HG02840 (cell line): ENCODE results near the gene CACNG5.

ENCODE experiments used
- ATAC-seq: cut with Tn5 transposase; IDR thresholded peaks from one replicate; pipeline ENCODE4 v1.9.1; 2021; ENCODE audit warnings: mild to moderate bottlenecking, moderate library complexity, moderate number of reproducible peaks; ENCODE audit not compliant: unreplicated experiment, low FRiP score

CACNG5 gene

DNA sequence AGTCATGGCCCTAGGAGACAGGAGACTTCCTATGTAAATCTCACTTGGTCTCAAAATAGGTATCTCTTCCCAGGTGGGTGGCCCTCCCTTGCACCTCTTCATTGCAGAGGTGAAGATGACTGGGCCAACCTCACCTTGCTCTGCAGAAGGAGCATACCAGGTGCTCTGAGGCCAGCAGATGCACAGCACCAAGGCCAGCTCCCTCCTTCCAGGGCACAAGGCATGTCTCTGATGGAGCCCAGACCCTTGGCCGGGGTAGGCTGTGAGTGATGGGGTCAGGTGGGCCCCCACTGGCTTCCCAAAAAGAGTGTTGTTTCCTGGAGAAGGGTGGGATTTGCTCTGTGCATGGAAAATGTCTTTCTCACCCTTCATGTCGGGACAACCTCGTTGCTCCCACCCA is 12.8 kb downstream of the CACNG5 start:
- no peak for ATAC-seq

DNA sequence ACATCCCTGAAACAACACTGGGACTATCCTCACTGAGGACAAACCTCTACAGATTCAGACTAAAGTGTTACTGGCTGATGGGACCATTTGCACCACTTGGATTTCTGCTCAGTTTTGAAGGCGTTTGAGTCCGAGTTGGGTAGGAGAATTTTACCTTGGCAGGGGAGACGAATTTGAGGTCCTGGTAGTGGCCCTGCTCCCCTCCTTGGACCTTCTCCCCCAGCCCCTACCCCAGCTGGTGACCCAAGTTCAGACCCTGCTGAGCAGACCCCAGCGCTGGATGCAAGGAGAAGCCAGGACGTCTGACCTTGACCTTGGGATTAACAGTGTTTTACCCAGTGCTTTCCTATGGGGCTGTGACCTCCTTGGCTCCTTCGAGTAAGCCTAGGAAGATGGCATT is 13.6 kb downstream of the CACNG5 start:
- ATAC-seq, result no peak

DNA sequence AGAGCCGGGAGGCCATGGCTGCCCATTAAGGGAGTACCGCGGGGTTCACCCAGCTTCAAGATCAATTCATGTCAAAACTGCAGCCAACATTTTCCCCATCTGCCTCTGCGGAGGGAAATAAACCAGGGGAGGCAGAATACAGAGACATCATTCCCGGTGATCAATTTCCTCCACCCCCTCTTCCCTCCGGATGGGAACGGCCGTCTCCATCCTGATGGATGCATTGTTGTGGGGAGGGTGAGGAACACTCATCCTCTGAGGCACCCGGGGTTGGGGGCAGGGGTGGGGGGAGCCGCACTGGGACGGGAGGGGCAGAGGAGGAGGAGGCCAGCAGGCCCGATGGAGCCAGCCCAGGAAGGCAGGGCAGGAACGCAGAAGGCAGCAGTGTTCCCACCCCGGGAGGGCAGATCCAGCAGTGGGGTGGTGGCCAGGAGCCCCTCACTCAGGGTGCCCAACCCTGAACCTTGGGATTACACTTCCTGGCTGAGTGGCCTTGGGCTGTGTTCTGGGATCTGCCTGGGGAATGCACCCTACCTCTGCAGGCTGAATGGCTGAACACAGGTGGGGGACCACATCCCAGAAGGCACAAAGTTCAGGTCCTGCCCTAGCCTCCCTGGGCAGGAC is 14.2 kb downstream of the CACNG5 start:
- ATAC-seq, result no peak

DNA sequence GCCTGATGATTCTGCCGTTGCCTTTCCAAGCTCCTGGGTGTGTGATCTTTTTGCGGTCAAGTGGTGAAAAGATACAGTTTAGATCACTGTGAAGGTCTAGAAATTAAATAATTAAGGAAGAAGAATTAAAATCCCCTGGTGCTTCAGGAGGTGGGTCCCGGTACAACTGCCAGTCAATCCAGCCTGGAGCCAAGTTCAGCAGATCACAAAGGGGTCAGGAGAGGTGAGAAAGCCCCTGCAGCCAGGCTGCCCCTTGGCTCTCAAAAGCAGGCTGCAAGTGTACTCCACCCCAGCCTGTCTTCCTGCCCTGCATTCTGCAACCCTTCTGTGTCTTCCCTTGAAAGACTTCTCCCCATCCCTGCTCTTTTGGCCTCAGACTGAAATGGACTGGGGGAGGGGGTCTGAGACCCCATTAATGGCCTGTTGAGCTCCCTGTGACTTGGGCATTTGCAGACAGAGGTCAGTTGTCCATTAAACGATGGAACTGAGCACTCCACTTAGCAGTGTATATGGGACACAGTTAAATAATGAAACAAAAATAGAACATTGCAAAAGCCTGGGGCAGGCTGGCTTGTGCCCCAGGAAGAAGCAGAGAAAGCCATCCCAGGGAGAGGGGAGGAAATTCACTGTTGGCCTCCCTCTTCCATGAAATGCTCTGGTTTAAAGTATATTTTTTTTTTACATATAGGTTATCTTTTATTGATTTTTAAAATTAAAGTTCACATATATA is 15.1 kb downstream of the CACNG5 start:
- ATAC-seq, result no peak

DNA sequence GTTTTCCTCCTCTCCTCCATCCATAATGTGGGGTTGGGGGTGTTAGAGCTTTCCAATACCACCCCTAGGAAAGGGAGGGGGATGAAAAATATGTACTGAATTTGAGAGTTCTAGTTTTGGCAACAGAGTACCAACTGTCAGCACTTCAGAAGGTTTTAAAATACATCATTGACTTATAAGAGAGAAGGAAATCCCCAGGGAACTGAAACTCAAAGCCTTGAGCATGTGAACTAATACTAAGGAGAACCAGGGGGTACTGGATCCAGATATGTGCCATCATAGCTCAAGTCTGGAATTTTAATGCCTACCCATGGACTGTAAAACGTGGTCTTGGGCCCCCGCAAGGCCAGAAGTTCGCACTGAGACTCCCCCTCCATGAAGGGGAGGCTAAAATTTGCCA is 15.8 kb downstream of the CACNG5 start:
- no peak for ATAC-seq

DNA sequence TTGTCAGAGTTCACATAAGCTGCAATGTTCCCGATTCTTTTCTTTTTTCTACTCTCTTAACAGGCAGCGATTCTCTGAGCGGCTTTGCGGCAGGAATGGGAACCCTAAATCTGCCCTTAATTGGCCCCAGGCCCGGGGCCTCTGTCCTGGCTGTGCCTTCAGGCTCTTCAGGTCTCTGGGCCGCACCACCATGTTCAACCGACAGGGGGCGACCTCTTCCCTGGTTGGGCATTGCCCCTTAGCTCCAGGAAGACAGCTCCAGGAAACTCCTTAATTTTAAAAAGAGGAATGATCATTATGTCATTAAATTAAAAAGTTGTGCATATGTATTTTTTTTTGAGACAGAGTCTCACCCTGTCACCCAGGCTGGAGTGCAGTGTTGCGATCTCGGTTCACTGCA is 20.3 kb downstream of the CACNG5 start:
- ATAC-seq, result no peak

DNA sequence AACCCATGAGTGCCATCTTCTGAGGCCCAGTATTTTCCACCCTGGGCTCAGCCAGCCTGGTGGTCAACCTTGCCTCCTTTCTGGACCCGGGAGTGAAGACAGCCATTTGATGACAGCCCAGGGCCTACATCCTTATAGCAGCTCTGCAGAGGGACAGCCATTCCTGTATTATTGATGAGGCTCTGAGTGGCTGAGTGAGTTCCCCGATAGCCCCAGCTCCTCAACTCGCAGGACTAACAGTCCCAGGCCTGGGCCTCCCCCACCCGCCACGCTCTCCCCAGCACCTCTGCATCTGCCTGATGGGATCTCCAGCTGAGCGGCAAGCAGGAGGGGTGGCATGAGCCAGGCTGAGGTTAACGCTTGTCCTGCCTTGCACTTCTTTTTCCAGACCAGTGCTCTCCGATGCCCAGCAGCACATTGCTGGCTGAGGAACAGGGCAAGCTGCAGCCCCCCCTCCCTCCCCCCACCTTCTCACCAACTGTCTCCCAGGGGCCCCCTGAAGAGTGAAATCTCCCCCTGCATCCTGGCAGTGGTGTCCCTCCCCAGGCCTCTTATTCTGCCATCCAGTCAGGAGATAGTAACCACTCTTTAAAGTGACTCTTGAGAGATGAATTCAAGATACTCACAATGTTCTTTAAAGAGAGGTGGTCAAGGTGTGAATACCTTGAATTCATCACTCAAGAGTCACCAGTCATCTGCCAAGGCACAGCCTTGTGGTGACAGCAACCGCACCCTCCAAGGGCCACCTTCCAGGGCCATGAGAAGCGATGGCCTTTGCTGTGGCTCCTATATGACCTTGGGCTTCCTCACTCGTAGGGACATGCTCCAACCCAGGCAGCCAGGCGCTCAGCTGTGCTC is 23.5 kb downstream of the CACNG5 start:
- ATAC-seq, result no peak

DNA sequence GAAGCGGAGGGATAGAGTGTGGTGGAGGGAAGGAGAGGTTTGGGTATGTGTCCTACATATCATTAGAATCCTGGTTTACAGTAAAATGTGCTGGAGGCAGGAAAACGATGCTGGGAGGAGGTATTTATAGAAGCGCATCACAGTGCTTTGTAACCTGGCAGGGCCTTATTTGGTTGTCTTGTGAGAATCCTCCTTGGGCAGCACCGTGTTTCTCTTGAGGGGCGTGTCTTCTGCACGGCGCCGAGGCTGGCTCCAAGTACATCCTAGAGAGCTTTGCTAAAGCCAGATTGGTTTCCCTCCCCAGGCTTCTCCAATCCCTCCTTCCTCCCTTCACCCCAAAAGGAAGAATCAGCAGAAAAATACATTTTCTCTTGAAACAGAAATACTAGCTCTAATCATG is 24.4 kb downstream of the CACNG5 start:
- ATAC-seq, result no peak

DNA sequence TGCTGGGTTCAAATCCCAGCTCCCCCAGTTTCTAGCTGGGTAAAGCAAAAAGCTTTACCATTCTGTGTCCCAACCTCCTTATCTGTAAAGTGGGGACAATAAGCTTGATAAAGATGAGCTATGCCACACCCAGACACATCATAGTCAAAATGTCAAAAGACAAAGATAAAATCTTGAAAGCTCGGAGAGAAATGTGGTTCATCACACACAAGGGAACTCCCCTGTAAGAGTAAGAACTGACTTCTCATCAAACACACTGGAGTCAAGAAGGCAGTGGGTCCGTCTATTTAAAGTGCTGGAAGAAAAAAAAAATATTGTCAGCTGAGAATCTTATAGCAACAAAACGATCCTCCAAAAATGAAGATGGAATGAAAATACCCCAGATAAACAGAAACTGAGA is 25.3 kb downstream of the CACNG5 start:
- ATAC-seq, result no peak

DNA sequence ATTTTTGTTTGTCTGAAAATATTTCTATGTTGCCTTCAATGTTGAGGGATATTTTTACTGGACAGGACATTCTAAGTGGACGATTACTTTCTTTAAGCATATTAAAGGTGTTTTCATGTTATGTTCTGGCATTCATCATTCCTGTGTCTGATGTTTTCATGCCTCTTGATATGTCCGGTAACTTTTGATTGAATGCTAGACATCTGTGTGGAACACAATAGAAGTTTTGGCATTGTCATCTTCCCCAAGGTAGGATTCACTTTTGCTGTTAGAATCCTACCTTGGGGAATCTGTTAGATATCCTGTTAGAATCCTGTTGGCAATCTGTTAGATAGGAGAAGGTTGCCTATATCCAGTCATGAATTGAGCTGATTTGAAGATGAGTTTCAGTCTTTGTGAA is 28.9 kb downstream of the CACNG5 start:
- no peak for ATAC-seq

DNA sequence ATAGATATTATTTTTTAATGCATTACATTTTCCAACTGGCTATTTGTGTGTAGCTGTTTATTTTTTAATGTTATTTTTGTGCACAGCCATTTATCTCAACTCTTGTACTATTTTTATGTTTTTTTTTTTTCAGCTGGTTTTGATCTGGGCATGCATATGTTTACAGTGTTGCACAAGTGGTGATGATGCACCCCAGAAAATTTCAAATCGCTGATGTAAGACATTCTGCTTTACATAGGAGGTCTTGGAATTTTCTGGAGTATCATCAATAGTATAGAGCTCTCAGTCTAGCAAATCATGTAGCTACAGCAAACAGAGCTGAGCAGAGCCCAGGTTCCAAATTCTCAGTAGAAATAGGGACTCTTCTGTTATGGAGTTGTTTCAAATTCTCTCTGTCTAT is 30.2 kb downstream of the CACNG5 start:
- ATAC-seq, result no peak

DNA sequence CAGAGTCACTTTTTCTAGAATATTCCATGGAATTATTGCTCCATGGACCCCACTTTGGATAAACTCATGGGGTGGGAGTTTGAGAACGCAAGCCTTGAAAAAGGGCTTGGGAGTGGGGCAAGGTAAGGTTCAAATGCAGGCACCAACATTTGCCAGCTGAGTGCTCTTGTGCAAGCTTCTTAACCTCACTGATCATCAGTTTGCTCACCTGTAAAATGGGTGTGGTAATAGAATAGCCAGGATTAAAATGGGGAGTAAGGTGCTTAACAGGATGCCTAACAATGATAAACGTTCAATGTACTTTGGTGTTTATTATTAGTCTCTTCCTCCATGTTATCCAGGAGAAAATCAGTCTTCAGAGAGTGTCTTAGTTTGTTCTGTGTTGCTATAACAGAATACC is 39.0 kb downstream of the CACNG5 start:
- no peak for ATAC-seq

DNA sequence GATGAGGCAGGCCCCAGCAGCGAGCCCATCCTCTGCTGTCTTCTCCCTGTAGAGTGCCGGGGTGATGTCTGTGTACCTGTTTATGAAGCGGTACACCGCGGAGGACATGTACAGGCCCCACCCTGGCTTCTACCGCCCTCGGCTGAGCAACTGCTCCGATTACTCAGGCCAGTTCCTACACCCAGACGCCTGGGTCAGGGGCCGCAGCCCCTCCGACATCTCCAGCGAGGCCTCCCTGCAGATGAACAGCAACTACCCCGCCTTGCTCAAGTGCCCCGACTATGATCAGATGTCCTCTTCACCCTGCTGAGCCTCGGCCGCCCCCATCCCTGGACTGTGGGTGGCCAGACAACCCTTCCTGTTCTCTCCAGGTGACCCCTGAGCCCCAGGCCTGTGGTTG is 50.0 kb downstream of the CACNG5 start:
- no peak for ATAC-seq

DNA sequence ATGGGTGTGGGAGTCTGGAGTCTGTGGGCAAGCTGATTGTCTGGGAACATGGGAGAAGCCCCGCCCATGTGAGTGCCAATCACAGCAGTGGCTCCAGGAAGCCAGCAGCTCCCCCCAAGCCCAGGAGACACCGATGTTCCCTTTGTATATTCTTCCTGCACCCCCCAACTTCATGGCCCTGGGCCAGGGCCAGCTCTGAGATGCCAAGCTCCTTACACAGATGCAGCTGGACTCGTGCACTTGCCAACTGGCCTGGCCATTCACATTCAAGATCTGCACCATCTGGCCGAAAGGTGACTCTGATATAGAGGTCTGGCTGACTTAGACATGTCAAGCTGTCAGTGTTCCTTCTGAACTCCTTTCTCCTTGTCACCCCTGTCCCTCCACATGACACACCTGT is 50.5 kb downstream of the CACNG5 start:
- no peak for ATAC-seq

DNA sequence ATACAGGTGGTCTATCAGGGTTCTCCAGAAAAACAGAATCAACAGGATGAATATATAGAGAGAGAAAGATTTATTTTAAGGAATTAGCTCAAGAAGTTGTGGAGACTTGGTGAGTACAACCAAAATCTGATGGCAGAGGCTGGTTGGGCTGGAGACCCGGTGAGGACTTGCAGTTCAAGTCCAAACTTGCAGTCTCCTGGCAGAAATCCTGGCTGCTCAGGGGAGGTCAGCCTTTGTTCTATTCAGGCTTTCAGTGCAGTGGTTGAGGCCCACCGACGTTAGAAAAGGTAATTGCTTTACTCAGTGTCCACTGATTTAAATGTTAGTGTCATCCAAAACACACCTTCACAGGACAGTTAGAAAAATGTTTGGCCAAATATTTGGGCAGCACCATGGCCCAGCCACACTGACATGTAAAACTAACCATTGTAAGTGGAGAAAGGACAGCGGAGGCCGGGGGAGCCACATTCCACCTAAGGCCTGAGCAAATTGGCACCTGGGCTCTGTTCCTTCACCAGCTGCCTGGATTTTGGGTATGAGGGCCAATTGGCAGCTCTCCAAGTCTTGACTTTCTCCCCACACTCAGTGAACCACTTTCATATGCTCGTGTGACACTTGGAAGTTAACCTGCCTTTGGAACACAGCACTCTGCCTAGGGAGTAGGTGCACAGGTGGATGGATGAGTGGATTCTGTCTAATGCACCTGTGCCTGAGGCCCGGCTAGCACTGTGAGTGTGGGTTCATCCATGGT is 54.7 kb downstream of the CACNG5 start:
- ATAC-seq, result no peak

DNA sequence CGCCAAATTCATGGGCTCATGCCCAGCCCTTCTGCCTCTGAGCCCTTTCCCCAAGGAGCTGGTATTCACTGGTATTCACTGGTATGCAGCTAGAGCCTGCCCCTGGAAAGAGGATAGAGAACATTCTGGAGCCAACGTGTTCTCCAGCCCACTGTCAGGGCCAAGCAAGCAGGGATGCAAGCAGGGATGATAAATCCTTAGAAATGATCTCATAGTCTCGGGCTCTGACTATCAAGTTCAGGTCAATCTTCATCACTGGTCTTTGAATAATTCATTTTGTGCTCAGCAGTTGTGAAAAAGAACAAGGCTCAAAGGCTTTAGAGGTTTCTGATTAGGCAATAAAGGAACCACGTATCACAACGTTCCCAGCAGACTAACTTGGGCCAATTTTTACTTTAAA is 57.3 kb downstream of the CACNG5 start:
- no peak for ATAC-seq

DNA sequence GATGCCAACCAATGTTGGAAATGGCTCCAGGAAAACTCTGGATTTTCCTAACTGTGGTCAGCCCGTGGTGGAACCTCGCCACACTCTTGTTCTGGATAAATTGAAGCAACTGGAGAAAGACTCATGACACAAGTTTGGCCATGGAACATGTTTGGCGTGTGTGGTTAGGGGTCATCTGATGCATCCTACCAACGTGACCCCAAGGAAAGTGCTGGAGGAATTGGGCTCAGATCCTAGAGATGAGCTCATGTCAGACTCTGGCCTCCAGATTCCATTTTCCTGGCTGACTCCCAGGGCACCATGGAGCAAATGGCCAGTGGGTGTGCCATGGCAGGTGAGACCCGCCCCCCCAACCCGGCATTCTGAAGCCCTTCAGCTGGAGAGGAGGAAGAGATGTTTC is 58.5 kb downstream of the CACNG5 start:
- ATAC-seq, result no peak

DNA sequence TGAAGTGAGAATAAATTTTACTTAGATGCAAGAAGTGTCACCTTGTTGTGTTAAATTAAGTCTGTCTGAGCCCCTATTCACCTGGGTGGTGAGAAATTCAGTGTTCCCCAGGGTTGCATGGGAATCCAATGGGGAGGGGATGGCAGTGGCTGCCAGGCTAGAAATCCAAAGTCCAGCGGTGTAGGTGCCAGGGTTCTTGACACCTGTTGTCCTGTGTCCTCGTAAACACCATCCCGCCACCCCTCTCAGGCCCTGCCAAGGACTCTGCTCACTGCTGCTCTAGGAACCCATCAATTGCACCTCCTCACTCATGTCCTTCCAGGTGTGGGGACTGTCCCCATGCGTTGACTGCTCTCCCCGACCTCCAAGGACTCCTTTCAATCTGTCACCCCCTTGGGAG is 58.9 kb downstream of the CACNG5 start:
- no peak for ATAC-seq

DNA sequence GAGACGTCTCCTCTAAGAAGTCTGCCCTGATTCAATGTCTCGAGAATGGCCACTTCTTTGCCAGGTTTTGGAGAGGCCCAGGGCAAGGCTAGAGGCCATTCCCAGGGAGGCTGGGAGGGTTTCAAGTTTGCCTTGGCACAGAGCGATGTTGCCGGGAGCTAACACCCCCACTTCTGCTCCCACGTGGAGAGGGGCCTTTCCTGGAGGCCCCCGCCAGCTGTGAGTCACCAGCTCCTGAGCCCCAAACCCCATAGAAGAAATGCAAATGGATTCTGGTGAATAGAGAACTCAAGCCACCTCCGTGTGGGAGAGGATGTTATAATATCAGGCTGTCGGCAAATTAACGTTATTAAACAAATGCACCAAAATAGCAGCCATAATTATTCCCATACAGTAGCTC is 62.2 kb downstream of the CACNG5 start:
- no peak for ATAC-seq

DNA sequence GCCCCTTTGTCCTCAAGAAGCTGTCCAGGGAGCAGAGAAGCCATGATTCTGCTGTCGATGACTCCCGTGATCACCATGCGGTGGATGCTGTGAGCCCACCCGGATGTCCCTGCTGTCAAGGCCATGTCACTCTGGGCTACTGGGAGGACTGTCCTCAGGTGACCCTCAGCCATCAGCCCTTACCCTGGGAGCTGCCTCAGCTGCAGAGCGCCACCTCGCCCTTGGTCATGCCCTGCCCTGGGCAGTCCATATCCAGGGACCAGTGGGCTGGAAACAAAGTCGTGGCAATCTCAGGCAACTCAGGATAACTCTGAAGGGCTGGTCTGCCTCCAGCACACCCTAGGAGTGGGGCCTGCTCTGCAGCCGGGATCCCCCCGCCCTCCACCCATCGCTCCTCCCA is 63.6 kb downstream of the CACNG5 start:
- no peak for ATAC-seq
